ENCODE data around the gene PPP1R14B.

DNA sequence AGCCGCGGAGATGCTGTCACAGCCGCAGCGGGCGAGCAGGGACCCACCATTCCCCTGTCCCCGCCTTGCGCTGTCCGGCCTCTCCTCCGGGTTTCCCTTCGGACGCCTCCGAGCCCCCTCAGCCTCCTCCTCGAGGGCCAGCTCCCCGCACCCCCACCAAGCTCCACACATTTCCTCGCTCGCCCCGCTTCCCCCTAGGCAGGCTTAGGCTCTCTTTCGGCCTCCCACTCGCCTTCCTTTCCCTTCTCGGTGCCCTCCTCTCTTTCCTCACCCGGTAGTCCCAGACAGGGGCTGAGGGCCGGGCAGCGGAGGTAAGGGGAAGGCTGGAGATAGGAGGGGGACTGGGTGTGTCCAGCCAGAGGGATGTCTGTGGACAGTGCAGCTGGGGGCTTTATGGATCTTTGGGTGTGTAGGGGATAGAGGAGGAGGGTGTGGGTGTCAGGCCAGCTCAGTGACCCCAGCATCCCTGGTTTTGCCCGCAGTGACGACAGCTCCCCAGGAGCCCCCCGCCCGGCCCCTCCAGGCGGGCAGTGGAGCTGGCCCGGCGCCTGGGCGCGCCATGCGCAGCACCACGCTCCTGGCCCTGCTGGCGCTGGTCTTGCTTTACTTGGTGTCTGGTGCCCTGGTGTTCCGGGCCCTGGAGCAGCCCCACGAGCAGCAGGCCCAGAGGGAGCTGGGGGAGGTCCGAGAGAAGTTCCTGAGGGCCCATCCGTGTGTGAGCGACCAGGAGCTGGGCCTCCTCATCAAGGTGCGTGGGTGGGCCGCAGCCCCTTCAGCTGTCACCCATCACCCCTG, 45.9 kb upstream of the PPP1R14B start:
- TF ChIP-seq, protein P1, sequence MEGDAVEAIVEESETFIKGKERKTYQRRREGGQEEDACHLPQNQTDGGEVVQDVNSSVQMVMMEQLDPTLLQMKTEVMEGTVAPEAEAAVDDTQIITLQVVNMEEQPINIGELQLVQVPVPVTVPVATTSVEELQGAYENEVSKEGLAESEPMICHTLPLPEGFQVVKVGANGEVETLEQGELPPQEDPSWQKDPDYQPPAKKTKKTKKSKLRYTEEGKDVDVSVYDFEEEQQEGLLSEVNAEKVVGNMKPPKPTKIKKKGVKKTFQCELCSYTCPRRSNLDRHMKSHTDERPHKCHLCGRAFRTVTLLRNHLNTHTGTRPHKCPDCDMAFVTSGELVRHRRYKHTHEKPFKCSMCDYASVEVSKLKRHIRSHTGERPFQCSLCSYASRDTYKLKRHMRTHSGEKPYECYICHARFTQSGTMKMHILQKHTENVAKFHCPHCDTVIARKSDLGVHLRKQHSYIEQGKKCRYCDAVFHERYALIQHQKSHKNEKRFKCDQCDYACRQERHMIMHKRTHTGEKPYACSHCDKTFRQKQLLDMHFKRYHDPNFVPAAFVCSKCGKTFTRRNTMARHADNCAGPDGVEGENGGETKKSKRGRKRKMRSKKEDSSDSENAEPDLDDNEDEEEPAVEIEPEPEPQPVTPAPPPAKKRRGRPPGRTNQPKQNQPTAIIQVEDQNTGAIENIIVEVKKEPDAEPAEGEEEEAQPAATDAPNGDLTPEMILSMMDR (IDR thresholded peaks at IDR 0.05): no peak
- TF ChIP-seq POLR2A (IDR thresholded peaks at IDR 0.05): no peak

Data from thyroid gland (tissue), 4 donors.